HEK293 (cell line): ENCODE results near the gene NANOS3.

ENCODE experiments used
- CTCF ChIA-PET: fragments of 350-600 bp; formaldehyde crosslinking; extraction: SDS; loops from one replicate; lab custom pipeline; 2021; ENCODE audit warnings: antibody characterized with exemption; lab: Yijun Ruan, JAX
- POLR2A ChIA-PET: fragments of 300-600 bp; formaldehyde crosslinking; extraction: SDS; loops from one replicate; lab custom pipeline; 2020; ENCODE audit warnings: antibody characterized with exemption, inconsistent platforms; lab: Yijun Ruan, JAX
- H3K27ac ChIP-seq: fragments of 200-500 bp; sonication (Bioruptor generic); 2 replicates; pipeline ENCODE4 v1.5.1; 2014; ENCODE audit warnings: low read depth, low read length, control low read depth, inconsistent platforms; ENCODE audit errors: extremely low read depth
- H3K36me3 ChIP-seq, 2 experiments: fragments of 200-500 bp in 1 of 2; sonication (Bioruptor generic) in 1 of 2; 1 replicate in 1 of 2; 2 replicates in 1 of 2; pipeline ENCODE4 v1.5.1; 2014 to 2017; ENCODE audit warnings: inconsistent platforms in 2 of 2, low read length in 2 of 2; ENCODE audit not compliant: control insufficient read depth in 2 of 2, insufficient read depth in 1 of 2
- H3K4me1 ChIP-seq: fragments of 200-500 bp; sonication (Bioruptor generic); 2 replicates; pipeline ENCODE4 v1.5.1; 2014; ENCODE audit warnings: mild to moderate bottlenecking, low read length, inconsistent platforms; ENCODE audit not compliant: control insufficient read depth, insufficient read depth
- H3K4me3 ChIP-seq: 2 replicates; pipeline ENCODE4 v1.5.1; 2011; ENCODE audit warnings: low read depth, mild to moderate bottlenecking, control low read depth, low read length, moderate library complexity
- H3K9me3 ChIP-seq: fragments of 200-500 bp; sonication (Bioruptor generic); 2 replicates; pipeline ENCODE4 v1.5.1; 2014; ENCODE audit warnings: low read depth, low read length, inconsistent platforms; ENCODE audit not compliant: control insufficient read depth, insufficient read depth
- WT1 ChIP-seq: fragments of 450-650 bp; formaldehyde crosslinking; IDR thresholded peaks from 2 replicates; pipeline ENCODE4 v1.5.1; 2016; ENCODE audit warnings: missing biosample characterization, missing genetic modification characterization
- TF ChIP-seq, protein P1 (sequence below): fragments of 450-650 bp; formaldehyde crosslinking; IDR thresholded peaks from 2 replicates; pipeline ENCODE4 v1.5.1; 2016; ENCODE audit warnings: missing biosample characterization, missing genetic modification characterization
- TF ChIP-seq, protein P2 (sequence below): fragments of 450-650 bp; formaldehyde crosslinking; IDR thresholded peaks from 2 replicates; pipeline ENCODE4 v1.5.1; 2016; ENCODE audit warnings: missing biosample characterization, missing genetic modification characterization
- TF ChIP-seq, protein P3 (sequence below): fragments of 450-650 bp; formaldehyde crosslinking; IDR thresholded peaks from 2 replicates; pipeline ENCODE4 v1.5.1; 2016; ENCODE audit warnings: missing biosample characterization, missing genetic modification characterization
- TF ChIP-seq, protein P4 (sequence below): fragments of 450-650 bp; formaldehyde crosslinking; IDR thresholded peaks from 2 replicates; pipeline ENCODE4 v1.5.1; 2016; ENCODE audit warnings: missing biosample characterization, missing genetic modification characterization

NANOS3 gene

DNA sequence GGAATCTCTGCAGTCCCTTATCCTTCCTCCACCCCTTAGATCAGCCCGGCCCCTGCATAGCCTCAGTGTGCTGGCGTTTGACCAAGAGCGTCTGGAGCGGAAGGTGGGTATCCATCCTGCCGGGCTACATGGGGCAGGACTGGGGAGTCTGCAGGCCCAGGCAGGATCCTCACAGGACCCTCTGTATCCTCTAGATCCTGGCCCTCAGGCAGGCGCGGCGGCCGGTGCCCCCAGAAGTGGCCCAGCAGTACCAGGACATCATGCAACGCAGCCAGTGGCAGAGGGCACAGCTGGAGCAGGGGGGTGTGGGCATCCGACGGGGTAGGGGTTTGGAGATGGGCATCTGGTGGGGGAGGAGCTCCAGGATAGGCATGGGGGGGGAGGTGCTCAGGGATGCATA lies 52.4 kb downstream of the NANOS3 start:
- ChIA-PET POLR2A (interaction anchor here (0.6 kb wide), 1 partner anchor 875 kb away, joined by 6 read pairs; no protein-coding TSS in a partner anchor), CTCF (no interaction called here)
- Histone ChIP-seq H3K4me3 (no peak overlapping the region), H3K4me1 (no peaks in the 10 kb centered on the region), H3K36me3 (peaks cover 12 to 50% of the 10 kb centered on the region in 2 experiments; a peak in 2 of 3 replicates), H3K9me3 (no peaks in the 10 kb centered on the region), H3K27ac (no peak overlapping the region)
- TF ChIP-seq, protein P1, sequence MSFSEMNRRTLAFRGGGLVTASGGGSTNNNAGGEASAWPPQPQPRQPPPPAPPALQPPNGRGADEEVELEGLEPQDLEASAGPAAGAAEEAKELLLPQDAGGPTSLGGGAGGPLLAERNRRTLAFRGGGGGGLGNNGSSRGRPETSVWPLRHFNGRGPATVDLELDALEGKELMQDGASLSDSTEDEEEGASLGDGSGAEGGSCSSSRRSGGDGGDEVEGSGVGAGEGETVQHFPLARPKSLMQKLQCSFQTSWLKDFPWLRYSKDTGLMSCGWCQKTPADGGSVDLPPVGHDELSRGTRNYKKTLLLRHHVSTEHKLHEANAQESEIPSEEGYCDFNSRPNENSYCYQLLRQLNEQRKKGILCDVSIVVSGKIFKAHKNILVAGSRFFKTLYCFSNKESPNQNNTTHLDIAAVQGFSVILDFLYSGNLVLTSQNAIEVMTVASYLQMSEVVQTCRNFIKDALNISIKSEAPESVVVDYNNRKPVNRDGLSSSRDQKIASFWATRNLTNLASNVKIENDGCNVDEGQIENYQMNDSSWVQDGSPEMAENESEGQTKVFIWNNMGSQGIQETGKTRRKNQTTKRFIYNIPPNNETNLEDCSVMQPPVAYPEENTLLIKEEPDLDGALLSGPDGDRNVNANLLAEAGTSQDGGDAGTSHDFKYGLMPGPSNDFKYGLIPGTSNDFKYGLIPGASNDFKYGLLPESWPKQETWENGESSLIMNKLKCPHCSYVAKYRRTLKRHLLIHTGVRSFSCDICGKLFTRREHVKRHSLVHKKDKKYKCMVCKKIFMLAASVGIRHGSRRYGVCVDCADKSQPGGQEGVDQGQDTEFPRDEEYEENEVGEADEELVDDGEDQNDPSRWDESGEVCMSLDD (tag by site-specific recombination): no peak
- TF ChIP-seq, protein P2, sequence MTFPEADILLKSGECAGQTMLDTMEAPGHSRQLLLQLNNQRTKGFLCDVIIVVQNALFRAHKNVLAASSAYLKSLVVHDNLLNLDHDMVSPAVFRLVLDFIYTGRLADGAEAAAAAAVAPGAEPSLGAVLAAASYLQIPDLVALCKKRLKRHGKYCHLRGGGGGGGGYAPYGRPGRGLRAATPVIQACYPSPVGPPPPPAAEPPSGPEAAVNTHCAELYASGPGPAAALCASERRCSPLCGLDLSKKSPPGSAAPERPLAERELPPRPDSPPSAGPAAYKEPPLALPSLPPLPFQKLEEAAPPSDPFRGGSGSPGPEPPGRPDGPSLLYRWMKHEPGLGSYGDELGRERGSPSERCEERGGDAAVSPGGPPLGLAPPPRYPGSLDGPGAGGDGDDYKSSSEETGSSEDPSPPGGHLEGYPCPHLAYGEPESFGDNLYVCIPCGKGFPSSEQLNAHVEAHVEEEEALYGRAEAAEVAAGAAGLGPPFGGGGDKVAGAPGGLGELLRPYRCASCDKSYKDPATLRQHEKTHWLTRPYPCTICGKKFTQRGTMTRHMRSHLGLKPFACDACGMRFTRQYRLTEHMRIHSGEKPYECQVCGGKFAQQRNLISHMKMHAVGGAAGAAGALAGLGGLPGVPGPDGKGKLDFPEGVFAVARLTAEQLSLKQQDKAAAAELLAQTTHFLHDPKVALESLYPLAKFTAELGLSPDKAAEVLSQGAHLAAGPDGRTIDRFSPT (tag by site-specific recombination): peak; percentile 54
- no peak for TF ChIP-seq WT1
- TF ChIP-seq, protein P3, sequence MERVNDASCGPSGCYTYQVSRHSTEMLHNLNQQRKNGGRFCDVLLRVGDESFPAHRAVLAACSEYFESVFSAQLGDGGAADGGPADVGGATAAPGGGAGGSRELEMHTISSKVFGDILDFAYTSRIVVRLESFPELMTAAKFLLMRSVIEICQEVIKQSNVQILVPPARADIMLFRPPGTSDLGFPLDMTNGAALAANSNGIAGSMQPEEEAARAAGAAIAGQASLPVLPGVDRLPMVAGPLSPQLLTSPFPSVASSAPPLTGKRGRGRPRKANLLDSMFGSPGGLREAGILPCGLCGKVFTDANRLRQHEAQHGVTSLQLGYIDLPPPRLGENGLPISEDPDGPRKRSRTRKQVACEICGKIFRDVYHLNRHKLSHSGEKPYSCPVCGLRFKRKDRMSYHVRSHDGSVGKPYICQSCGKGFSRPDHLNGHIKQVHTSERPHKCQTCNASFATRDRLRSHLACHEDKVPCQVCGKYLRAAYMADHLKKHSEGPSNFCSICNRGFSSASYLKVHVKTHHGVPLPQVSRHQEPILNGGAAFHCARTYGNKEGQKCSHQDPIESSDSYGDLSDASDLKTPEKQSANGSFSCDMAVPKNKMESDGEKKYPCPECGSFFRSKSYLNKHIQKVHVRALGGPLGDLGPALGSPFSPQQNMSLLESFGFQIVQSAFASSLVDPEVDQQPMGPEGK: no peak

DNA sequence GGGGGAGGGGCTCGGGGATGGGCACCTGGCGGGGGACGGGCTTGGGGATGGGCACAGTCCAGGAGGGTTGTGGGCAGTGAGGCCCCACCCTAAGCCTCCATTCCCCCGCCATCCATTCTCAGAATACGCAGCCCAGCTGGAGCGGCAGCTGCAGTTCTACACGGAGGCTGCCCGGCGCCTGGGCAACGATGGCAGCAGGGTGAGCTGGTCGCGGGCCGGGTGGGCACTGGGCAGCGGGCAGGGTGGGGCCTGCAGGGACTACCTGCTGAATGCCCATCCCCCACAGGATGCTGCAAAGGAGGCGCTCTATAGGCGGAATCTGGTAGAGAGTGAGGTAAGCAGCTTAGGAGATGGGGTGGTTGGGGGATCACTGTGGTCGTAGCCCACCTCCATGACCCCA lies 53.0 kb downstream of the NANOS3 start:
- H3K9me3 ChIP-seq: no peaks in the 10 kb centered on the region
- H3K4me3 ChIP-seq: no peak overlapping the region
- H3K36me3 ChIP-seq: peaks cover 8 to 44% of the 10 kb centered on the region in 2 experiments; a peak in 2 of 3 replicates
- no peak overlapping the region for H3K27ac ChIP-seq
- ChIA-PET CTCF (interaction anchor here (1.0 kb wide), 1 partner anchor 22 kb away, joined by 4 read pairs; no protein-coding TSS in a partner anchor), POLR2A (interaction anchor here (0.7 kb wide), 1 partner anchor 197 kb away, joined by 4 read pairs; no protein-coding TSS in a partner anchor)
- H3K4me1 ChIP-seq: no peaks in the 10 kb centered on the region
- TF ChIP-seq, protein P2 (tag by site-specific recombination): peak; percentile 43; the same call in 1 of the 2 replicates
- TF ChIP-seq, protein P4, sequence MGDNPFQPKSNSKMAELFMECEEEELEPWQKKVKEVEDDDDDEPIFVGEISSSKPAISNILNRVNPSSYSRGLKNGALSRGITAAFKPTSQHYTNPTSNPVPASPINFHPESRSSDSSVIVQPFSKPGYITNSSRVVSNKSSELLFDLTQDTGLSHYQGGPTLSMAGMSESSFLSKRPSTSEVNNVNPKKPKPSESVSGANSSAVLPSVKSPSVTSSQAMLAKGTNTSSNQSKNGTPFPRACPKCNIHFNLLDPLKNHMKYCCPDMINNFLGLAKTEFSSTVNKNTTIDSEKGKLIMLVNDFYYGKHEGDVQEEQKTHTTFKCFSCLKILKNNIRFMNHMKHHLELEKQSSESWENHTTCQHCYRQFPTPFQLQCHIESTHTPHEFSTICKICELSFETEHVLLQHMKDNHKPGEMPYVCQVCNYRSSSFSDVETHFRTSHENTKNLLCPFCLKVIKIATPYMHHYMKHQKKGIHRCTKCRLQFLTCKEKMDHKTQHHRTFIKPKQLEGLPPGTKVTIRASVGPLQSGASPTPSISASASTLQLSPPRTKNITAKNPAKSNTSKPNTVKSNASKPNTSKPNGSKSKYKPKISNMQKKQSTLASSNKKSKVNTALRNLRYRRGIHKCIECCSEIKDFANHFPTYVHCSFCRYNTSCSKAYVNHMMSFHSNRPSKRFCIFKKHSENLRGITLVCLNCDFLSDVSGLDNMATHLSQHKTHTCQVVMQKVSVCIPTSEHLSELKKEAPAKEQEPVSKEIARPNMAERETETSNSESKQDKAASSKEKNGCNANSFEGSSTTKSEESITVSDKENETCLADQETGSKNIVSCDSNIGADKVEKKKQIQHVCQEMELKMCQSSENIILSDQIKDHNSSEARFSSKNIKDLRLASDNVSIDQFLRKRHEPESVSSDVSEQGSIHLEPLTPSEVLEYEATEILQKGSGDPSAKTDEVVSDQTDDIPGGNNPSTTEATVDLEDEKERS (tag by site-specific recombination): no peak
